Keratinocyte (primary cell): ENCODE results near the gene TMEM266.

Experiments used
- EZH2 ChIP-seq: IDR thresholded peaks from one replicate; pipeline ENCODE4 v1.6.1; 2012; ENCODE audit warnings: inconsistent platforms, mild to moderate bottlenecking, low read length, moderate library complexity
- TF ChIP-seq, protein P1 (sequence below), 3 experiments: IDR thresholded peaks in 1 of 3; conservative IDR thresholded peaks in 1 of 3; optimal IDR thresholded peaks in 1 of 3; 2 replicates in 2 of 3; 3 replicates in 1 of 3; pipeline versions ENCODE3 to v1.5.1; 2011; ENCODE audit warnings: low read length in 3 of 3, mild to moderate bottlenecking in 3 of 3, moderate library complexity in 2 of 3, control low read depth in 1 of 3, inconsistent platforms in 1 of 3; ENCODE audit not compliant: insufficient read depth in 2 of 3; ENCODE audit errors: extremely low read depth in 1 of 3

DNA sequence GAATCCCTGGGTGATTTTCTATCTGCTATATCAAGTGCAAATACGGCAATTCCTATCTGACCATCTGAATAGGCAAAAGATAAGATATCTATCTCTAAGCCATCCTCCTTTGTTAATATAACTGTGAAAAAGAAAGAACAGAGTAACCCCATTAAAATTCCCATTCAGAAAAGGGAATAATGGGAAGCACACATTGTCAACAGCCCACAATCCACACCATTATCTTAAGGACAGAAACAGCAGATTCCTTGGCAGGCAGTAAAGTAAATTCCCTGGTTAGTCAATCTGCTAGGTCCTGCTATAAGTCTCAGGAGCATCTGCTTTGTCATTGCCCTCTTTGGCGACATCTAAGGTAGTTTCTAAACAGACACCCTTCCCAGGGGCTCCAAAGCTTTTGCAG lies 25.7 kb upstream of the TMEM266 start:
- TF ChIP-seq, protein P1, sequence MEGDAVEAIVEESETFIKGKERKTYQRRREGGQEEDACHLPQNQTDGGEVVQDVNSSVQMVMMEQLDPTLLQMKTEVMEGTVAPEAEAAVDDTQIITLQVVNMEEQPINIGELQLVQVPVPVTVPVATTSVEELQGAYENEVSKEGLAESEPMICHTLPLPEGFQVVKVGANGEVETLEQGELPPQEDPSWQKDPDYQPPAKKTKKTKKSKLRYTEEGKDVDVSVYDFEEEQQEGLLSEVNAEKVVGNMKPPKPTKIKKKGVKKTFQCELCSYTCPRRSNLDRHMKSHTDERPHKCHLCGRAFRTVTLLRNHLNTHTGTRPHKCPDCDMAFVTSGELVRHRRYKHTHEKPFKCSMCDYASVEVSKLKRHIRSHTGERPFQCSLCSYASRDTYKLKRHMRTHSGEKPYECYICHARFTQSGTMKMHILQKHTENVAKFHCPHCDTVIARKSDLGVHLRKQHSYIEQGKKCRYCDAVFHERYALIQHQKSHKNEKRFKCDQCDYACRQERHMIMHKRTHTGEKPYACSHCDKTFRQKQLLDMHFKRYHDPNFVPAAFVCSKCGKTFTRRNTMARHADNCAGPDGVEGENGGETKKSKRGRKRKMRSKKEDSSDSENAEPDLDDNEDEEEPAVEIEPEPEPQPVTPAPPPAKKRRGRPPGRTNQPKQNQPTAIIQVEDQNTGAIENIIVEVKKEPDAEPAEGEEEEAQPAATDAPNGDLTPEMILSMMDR (optimal IDR thresholded peaks at IDR 0.05 in 1 of 3, IDR thresholded peaks at IDR 0.05 in 1 of 3, conservative IDR thresholded peaks at IDR 0.05 in 1 of 3; ENCODE audit: extremely low read depth in 1 of 3, insufficient read depth in 2 of 3, low read length in 3 of 3): no peak
- TF ChIP-seq EZH2: no peak
